Large intestine (tissue), 3 donors: ENCODE data around the gene AXIN1. TPM values are rescaled to one million over a fixed set of nuclear protein-coding genes. Genes with fewer than 3 reads are reported as not detected.
"Not testable (repeated sequence)": the region's sequence is repeated elsewhere in the genome, so short reads cannot be mapped to it uniquely, and the experiment has no call there.

Source experiments
- DNase-seq, 2 donors: peaks; one replicate each; pipeline versions ENCODE4 v3.0.0 to v3.0.0-alpha.2; 2013
- H3K27ac ChIP-seq: one replicate; pipeline ENCODE4 v1.5.1; 2013; ENCODE audit warnings: low read length
- H3K27me3 ChIP-seq: 2 replicates; pipeline ENCODE4 v1.6.1; 2013; ENCODE audit warnings: low read length; ENCODE audit not compliant: control insufficient read depth, insufficient read depth
- H3K36me3 ChIP-seq: 2 replicates; pipeline ENCODE4 v1.6.1; 2013; ENCODE audit warnings: low read length; ENCODE audit not compliant: control insufficient read depth, insufficient read depth
- H3K4me1 ChIP-seq: one replicate; pipeline ENCODE4 v1.6.1; 2013; ENCODE audit warnings: low read length; ENCODE audit not compliant: control insufficient read depth, insufficient read depth
- H3K4me3 ChIP-seq: one replicate; pipeline ENCODE4 v1.5.1; 2013; ENCODE audit warnings: low read length
- H3K9me3 ChIP-seq: one replicate; pipeline ENCODE4 v1.6.1; 2013; ENCODE audit warnings: mild to moderate bottlenecking, low read depth, low read length, moderate library complexity; ENCODE audit not compliant: control insufficient read depth
- WGBS: methylation state at CpG from one replicate; pipeline ENCODE4 v1.1.5; 2013; ENCODE audit warnings: low lambda C conversion rate; ENCODE audit not compliant: insufficient coverage; 5-methylcytosine and 5-hydroxymethylcytosine counted together
- polyA plus RNA-seq: library from polyadenylated mRNA; unstranded; fragments of 120-200 nt; gene quantifications from one replicate; pipeline ENCODE4 v1.2.1, GENCODE V29; 2013

The AXIN1 gene
- polyA plus RNA-seq, 1 donor = 29.8 TPM

DNA sequence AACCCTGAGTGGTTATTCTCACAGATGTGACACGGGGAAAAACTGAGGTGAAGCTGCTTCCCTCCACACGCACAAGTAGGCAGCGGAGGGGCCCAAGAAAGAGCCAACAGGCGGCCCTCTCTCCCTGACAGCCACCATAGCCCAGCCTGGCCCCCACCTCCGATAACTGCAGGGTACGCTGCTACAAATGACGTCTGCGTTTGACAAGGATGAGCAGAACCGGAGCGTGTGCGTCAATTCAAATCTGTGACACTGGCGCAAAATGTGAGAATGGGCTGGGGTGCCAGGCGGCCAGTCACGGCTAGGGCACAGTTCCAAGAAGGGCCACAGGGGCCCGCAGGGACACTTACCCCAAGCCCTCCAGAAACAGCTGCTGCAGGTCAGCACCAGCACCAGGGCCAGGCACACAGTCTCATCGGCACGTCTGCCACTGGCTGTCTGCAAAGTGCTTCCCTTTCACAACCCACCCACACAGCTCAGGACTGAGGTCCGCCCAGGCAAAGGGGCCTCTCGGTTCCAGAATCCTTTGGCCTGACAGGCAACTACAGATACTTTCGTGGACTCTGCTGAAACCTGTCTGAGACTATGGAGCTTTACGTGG, 14.4 kb downstream of the AXIN1 start:
- Histone ChIP-seq H3K27me3 (no peaks in the 10 kb centered on the region), H3K27ac (peak overlapping the region; percentile 85), H3K36me3 (peaks cover 14% of the 10 kb centered on the region), H3K9me3 (peaks cover 8% of the 10 kb centered on the region), H3K4me3 (no peak overlapping the region), H3K4me1 (peaks cover 44% of the 10 kb centered on the region)
- DNase-seq = no peak
- no CpG with 5 or more reads among the region's 21 CpGs for WGBS

DNA sequence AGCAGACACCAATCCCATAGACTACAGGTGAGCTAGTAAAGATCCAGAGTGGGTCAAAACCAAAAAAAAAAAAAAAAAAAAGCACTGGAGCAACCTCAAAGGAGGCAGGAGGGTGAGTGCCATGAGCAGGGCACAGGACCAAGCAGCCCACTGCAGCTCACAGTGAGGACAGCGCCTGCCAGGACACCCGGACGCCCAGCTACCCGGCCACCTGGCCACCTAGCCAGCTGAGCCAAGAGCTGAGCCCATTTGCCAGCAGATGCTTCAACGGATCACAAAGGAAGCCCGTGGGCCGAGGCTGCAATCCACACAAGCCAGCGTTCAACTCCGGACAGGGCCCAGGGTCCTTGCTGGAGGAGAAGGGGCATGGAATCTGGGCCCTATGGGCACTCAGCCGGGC, 15.1 kb downstream of the AXIN1 start:
- H3K4me1 ChIP-seq = peaks cover 47% of the 10 kb centered on the region
- no CpG with 5 or more reads among the region's 10 CpGs for WGBS

DNA sequence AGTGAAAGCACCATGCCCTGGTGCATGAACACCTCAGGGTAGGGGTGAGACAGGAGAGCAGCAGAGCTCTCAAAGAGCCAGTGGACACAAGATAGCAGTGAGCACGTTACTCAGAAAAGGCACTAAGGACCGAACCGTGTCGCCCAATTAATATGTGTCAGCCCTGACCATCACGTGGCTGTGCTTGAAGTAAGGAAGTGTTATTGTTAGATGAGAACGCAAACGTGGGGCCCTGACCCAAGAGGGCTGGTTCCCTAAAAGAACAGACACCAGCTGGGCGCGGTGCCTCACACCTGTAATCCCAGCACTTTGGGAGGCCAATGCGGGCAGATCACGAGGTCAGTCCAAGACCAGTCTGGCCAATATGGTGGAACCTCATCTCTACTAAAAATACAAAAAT, 16.3 kb downstream of the AXIN1 start:
- H3K36me3 ChIP-seq = peaks cover 4% of the 10 kb centered on the region
- DNase-seq = no peak
- no CpG with 5 or more reads among the region's 11 CpGs for WGBS
- peaks cover 6% of the 10 kb centered on the region for H3K9me3 ChIP-seq
- H3K27me3 ChIP-seq = no peaks in the 10 kb centered on the region
- H3K27ac ChIP-seq = no peak overlapping the region
- H3K4me3 ChIP-seq = no peak overlapping the region
- H3K4me1 ChIP-seq = peaks cover 54% of the 10 kb centered on the region

More for the DNA sequence above, 15.1 kb downstream of the AXIN1 start:
- no peak for DNase-seq
- Histone ChIP-seq H3K36me3 (peaks cover 7% of the 10 kb centered on the region), H3K27me3 (no peaks in the 10 kb centered on the region), H3K9me3 (peaks cover 8% of the 10 kb centered on the region), H3K4me3 (no peak overlapping the region), H3K27ac (no peak overlapping the region)

DNA sequence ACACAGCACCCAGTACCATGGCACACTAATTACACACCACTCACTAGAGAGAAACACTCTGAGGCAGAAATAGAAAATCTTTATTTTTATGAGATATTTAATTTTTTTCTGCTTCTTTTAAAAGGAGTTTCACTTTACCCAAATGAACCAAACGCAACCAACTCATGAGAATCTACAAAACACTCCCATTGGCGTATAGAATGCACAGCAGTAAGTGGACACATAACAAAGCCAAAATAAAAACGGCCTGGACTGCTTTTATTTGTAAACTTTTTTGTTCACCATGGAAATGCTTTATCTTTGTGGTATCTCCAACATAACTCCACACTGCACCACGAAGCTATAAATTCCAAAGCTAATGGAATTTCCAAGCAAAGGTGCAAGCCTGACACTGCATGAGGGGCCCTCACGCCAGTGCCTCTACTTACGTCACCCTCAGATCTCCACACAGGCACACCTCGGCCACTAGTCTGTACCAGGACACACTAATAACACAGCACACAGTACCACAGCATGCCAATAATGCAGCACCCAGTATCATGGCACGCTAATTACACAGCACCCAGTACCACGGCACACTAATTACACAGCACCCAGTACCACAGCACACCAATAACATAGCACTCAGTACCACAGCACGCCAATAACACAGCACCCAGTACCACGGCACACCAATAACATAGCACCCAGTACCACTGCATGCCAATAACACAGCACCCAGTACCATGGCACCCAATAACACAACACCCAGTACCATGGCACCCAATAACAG, 17.5 kb downstream of the AXIN1 start:
- not testable (repeated sequence) for H3K36me3 ChIP-seq, H3K27me3 ChIP-seq, DNase-seq, H3K4me3 ChIP-seq, H3K9me3 ChIP-seq
- peak overlapping the region; percentile 80 for H3K27ac ChIP-seq
- WGBS = no CpG with 5 or more reads among the region's 11 CpGs
- H3K4me1 ChIP-seq = peaks cover 57% of the 10 kb centered on the region

DNA sequence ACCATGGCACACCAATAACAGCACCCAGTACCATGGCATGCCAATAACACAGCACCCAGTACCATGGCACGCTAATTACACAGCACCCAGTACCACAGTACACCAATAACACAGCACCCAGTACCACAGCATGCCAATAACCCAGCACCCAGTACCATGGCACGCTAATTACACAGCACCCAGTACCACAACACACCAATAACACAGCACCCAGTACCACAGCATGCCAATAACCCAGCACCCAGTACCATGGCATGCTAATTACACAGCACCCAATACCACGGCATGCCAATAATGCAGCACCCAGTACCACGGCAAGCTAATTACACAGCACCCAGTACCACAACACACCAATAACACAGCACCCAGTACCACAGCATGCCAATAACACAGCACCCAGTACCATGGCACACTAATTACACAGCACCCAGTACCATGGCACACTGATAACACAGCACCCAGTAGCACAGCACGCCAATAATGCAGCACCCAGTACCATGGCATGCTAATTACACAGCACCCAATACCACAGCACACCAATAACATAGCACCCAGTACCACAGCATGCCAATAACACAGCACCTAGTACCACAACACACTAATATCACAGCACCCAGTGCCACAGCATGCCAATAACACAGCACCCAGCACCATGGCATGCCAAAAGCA, 18.2 kb downstream of the AXIN1 start:
- DNase-seq = not testable (repeated sequence)

DNA sequence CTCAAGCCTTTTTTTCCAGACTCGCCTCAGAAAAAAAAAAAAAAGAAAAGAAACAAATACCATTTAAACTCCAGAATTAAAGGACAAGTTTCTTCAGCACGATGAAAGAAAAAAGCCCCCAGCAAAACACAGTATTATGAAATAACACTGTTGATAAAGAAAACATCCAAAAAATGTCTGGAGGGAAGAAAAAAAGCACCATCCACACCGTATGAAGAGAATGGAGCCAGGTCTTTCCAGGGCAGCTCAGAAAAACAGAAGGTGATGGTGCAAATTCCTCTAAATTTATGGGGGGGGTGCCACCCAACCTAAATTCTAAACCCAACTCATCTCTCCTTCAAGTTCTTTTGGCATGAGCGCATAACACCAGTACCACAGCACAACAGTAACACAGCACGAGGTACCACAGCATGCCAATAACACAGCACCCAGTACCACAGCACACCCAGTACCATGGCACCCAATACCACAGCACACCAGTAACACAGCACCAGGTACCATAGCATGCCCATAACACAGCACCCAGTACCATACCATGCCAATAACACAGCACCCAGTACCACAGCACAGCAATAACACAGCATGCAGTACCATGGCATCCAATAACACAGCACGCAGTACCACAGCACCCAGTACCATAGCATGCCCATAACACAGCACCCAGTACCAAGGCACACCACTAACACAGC, 19.0 kb downstream of the AXIN1 start:
- no peaks in the 10 kb centered on the region for H3K27me3 ChIP-seq
- peak overlapping the region; percentile 5 for H3K27ac ChIP-seq
- DNase-seq = no peak
- H3K9me3 ChIP-seq = no peaks in the 10 kb centered on the region
- H3K36me3 ChIP-seq = no peaks in the 10 kb centered on the region
- H3K4me3 ChIP-seq = no peak overlapping the region
- H3K4me1 ChIP-seq = peaks cover 59% of the 10 kb centered on the region
- 67% methylated on average over 2 of the region's 6 CpGs for WGBS

More for the DNA sequence above, 18.2 kb downstream of the AXIN1 start:
- H3K4me3 ChIP-seq, H3K27me3 ChIP-seq, H3K36me3 ChIP-seq, H3K9me3 ChIP-seq: not testable (repeated sequence)
- no CpG with 5 or more reads among the region's 5 CpGs for WGBS
- H3K27ac ChIP-seq = peak overlapping the region; percentile 80
- peaks cover 58% of the 10 kb centered on the region for H3K4me1 ChIP-seq

DNA sequence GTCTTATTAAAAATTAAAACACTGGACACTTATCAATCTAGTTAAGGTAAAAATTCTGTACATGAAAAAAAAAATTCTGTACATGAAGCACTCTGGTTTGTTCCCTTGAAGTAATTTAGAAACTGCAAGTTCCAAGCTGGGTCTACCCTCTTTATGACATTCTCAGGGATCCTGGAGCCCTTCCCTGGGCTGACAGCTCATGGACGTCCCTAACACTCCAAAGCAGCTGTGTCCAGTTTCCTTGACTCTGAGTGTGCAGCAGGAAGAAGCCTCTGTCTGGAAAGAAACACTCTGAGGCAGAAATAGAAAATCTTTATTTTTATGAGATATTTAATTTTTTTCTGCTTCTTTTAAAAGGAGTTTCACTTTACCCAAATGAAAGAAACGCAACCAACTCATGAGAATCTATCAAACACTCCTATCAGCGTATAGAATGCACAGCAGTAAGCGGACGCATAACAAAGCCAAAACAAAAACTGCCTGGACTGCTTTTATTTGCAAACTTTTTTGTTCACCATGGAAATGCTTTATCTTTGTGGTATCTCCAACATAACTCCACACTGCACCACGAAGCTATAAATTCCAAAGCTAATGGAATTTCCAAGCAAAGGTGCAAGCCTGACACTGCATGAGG, 21.2 kb downstream of the AXIN1 start:
- Histone ChIP-seq H3K4me1 (peaks cover 71% of the 10 kb centered on the region), H3K27ac (peak overlapping the region; percentile 86)
- WGBS = no CpG with 5 or more reads among the region's 6 CpGs
- peak in 1 of 2 donors; percentile 50 for DNase-seq
- H3K9me3 ChIP-seq, H3K4me3 ChIP-seq, H3K36me3 ChIP-seq, H3K27me3 ChIP-seq: not testable (repeated sequence)

DNA sequence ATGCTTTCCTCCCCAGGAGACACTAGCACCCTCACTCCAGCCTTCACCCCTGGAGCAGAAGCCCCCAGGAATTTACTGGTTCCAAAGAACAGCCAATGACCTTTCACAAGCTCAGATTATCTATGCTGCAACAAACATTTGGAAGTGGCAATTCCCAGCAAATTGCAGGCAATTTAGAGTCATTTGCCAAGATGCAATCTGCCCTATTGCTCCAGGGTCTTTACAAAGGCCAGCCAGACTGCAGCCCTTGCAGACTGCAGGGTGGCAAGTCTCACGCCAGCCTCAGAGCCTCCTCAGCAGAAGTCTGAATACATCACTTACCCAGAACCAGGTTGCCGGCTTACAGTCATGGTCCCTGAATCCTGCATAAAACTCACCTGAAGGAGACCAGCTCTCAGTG, 21.8 kb downstream of the AXIN1 start:
- Histone ChIP-seq H3K4me3 (no peak overlapping the region), H3K4me1 (peaks cover 65% of the 10 kb centered on the region), H3K27ac (peak overlapping the region; percentile 86), H3K36me3 (peaks cover 1% of the 10 kb centered on the region), H3K9me3 (no peaks in the 10 kb centered on the region), H3K27me3 (no peaks in the 10 kb centered on the region)
- WGBS = no CpG with 5 or more reads among the region's 2 CpGs
- DNase-seq = peak; percentile 80 to 85

DNA sequence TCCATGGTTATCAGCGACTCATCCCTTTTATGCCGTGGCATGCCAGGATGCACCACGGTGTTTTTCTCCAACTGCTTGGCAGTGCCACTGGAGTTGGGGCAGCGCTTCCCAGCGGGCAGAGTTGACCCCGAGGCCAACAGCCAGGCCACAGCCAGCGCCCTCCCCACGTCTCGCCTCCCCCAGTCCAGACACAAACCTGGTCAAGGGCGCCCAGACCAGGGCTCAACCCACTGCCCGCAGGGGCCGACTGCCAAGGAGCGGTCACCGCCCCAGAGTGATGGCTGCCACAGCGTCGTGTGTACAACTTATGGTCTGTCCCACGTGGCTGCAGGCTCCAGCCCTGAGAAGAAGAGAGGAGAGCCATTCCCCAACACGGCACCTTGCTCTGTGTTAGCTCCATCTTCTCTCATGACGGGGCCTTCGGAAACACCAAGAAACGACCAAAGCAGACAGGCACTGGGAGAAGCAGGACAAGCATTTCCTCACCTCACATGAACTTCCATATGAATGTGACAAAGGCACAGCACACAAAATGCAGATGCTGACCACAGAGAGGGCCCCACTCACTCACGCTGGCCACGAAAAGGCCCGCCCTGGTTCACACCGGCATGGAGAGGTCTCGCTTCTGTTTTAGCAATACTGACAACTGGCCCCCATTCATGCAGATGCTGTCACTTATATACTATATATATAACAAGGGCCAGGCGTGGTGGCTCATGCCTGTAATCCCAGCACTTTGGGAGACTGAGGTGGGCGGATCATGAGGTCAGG, 27.0 kb downstream of the AXIN1 start:
- no peak for DNase-seq
- Histone ChIP-seq H3K27ac (peak overlapping the region; percentile 90), H3K9me3 (peaks cover 11% of the 10 kb centered on the region), H3K4me3 (no peak overlapping the region), H3K36me3 (peaks cover 9% of the 10 kb centered on the region), H3K4me1 (peaks cover 44% of the 10 kb centered on the region), H3K27me3 (no peaks in the 10 kb centered on the region)
- no CpG with 5 or more reads among the region's 28 CpGs for WGBS
